OCI-LY1 (cell line): Measurements from ENCODE around the gene CHAT.

Experiments
- H2AFZ ChIP-seq: fragments of 200-600 bp; sonication (generic), shearing (Covaris generic); 2 replicates; pipeline ENCODE4 v1.6.0; 2014; ENCODE audit warnings: antibody characterized with exemption, mild to moderate bottlenecking, low read length
- H3F3A ChIP-seq: fragments of 200-600 bp; sonication (generic), shearing (Covaris generic); 2 replicates; pipeline ENCODE4 v1.6.0; 2014; ENCODE audit warnings: mild to moderate bottlenecking, antibody characterized with exemption, low read length, moderate library complexity; ENCODE audit not compliant: insufficient read depth
- H3K27ac ChIP-seq: fragments of 200-600 bp; sonication (generic); 2 replicates; pipeline ENCODE4 v1.5.1; 2014; ENCODE audit warnings: low read length, mixed run types, mild to moderate bottlenecking, low read depth; ENCODE audit not compliant: poor library complexity, severe bottlenecking
- H3K27me3 ChIP-seq: fragments of 200-600 bp; sonication (generic); 2 replicates; pipeline ENCODE4 v1.6.0; 2014; ENCODE audit warnings: antibody characterized with exemption, mild to moderate bottlenecking, low read length, moderate library complexity; ENCODE audit not compliant: insufficient read depth
- H3K36me3 ChIP-seq: fragments of 200-600 bp; sonication (generic); 2 replicates; pipeline ENCODE4 v1.6.1; 2014; ENCODE audit warnings: mild to moderate bottlenecking, antibody characterized with exemption, low read length, moderate library complexity, mixed read lengths; ENCODE audit not compliant: insufficient read depth
- H3K4me1 ChIP-seq: fragments of 200-600 bp; sonication (generic); 2 replicates; pipeline ENCODE4 v1.5.1; 2014; ENCODE audit warnings: mild to moderate bottlenecking, low read length, moderate library complexity; ENCODE audit not compliant: insufficient read depth, severe bottlenecking
- H3K4me2 ChIP-seq: fragments of 200-600 bp; sonication (generic), shearing (Covaris generic); 2 replicates; pipeline ENCODE4 v1.6.1; 2014; ENCODE audit warnings: low read length
- H3K4me3 ChIP-seq: fragments of 200-600 bp; sonication (generic); 2 replicates; pipeline ENCODE4 v1.5.1; 2014; ENCODE audit warnings: low read length, low read depth, mild to moderate bottlenecking, mixed read lengths; ENCODE audit not compliant: poor library complexity, severe bottlenecking
- H3K79me2 ChIP-seq: fragments of 200-600 bp; shearing (Covaris generic); 2 replicates; pipeline ENCODE4 v1.6.1; 2016; ENCODE audit warnings: mixed run types, low read length, mixed read lengths; ENCODE audit not compliant: insufficient read depth
- H3K9ac ChIP-seq: fragments of 200-600 bp; sonication (generic), shearing (Covaris generic); 2 replicates; pipeline ENCODE4 v1.6.1; 2014; ENCODE audit warnings: mild to moderate bottlenecking, low read length, mixed read lengths
- H3K9me2 ChIP-seq: fragments of 200-600 bp; sonication (generic), shearing (Covaris generic); 2 replicates; pipeline ENCODE4 v1.6.1; 2014; ENCODE audit warnings: low read depth, mild to moderate bottlenecking, low read length, mixed read lengths
- H3K9me3 ChIP-seq: fragments of 200-600 bp; shearing (Covaris generic); 2 replicates; pipeline ENCODE4 v1.6.1; 2014; ENCODE audit warnings: low read length, mixed read lengths
- H4K20me1 ChIP-seq: fragments of 200-600 bp; sonication (generic), shearing (Covaris generic); 2 replicates; pipeline ENCODE4 v1.6.0; 2016; ENCODE audit warnings: mild to moderate bottlenecking, low read length; ENCODE audit not compliant: insufficient read depth
- EZH2 ChIP-seq: fragments of 200-600 bp; sonication (generic), shearing (Covaris generic); IDR thresholded peaks from 2 replicates; pipeline ENCODE4 v1.8.0; 2017; ENCODE audit warnings: borderline replicate concordance, mixed run types, mild to moderate bottlenecking, antibody characterized with exemption, low read length, moderate library complexity, mixed read lengths
- TF ChIP-seq, protein P1 (sequence below): fragments of 200-600 bp; sonication (generic), shearing (Covaris generic); IDR thresholded peaks from 2 replicates; pipeline ENCODE4 v1.5.1; 2017; ENCODE audit warnings: mild to moderate bottlenecking, antibody characterized with exemption, low read length, moderate library complexity, mixed read lengths

CHAT gene

DNA sequence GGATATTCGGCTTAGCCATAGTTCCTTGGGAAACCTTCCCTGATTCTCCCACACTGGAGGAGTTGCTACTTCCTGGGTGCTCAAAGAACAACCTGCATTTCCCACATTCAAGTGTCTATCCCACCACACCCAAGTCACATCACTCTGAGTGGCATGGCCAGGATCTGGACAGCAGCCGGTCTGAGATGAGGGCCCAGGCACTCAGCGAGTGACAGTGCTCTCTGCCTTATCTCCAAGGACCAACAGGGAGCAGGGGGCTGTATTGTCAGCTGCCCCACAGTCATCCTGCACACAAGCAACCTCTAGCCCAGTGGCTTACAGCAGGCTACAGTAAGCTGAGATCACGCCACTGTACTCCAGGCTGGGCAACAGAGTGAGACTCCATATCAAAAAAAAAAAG lies 19.8 kb upstream of the CHAT start:
- no peak overlapping the region for H3K27ac ChIP-seq
- no peak overlapping the region for H3K4me2 ChIP-seq
- no peak overlapping the region for H3K9ac ChIP-seq
- H3K4me1 ChIP-seq = no peaks in the 10 kb centered on the region
- no peaks in the 10 kb centered on the region for H3F3A ChIP-seq
- no peaks in the 10 kb centered on the region for H4K20me1 ChIP-seq
- H3K27me3 ChIP-seq = no peaks in the 10 kb centered on the region; the same call in 1 of the 2 replicates
- no peaks in the 10 kb centered on the region for H3K79me2 ChIP-seq
- H3K9me2 ChIP-seq = no peaks in the 10 kb centered on the region
- H3K36me3 ChIP-seq = no peaks in the 10 kb centered on the region
- no peaks in the 10 kb centered on the region for H3K9me3 ChIP-seq
- H2AFZ ChIP-seq = no peak overlapping the region
- TF ChIP-seq, protein P1, sequence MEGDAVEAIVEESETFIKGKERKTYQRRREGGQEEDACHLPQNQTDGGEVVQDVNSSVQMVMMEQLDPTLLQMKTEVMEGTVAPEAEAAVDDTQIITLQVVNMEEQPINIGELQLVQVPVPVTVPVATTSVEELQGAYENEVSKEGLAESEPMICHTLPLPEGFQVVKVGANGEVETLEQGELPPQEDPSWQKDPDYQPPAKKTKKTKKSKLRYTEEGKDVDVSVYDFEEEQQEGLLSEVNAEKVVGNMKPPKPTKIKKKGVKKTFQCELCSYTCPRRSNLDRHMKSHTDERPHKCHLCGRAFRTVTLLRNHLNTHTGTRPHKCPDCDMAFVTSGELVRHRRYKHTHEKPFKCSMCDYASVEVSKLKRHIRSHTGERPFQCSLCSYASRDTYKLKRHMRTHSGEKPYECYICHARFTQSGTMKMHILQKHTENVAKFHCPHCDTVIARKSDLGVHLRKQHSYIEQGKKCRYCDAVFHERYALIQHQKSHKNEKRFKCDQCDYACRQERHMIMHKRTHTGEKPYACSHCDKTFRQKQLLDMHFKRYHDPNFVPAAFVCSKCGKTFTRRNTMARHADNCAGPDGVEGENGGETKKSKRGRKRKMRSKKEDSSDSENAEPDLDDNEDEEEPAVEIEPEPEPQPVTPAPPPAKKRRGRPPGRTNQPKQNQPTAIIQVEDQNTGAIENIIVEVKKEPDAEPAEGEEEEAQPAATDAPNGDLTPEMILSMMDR = no peak
- no peak for TF ChIP-seq EZH2
- H3K4me3 ChIP-seq = no peak overlapping the region

DNA sequence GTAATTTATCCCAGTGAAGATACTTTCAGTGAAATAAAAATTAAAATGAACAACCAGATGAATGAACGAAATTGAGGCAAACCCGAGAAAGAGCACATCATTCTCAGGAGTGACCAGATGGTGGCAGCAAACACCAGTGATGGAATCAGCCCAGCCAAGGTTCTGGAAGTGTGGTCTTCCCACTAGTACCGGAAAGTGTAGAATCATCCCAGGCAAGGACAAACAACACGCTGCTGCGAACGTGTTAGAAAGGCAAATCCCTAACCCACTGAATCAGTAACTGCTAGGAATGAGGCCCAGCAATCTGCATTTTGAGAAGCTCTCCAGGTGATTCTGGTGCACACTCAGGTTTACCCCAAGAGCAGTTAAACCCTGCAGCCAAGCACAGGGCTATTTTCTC lies 19.2 kb upstream of the CHAT start:
- no peak overlapping the region for H3K4me3 ChIP-seq
- no peak overlapping the region for H3K4me2 ChIP-seq
- H3F3A ChIP-seq = no peaks in the 10 kb centered on the region
- no peaks in the 10 kb centered on the region; the same call in 1 of the 2 replicates for H3K27me3 ChIP-seq
- H3K9ac ChIP-seq = no peak overlapping the region
- H2AFZ ChIP-seq = no peak overlapping the region
- no peaks in the 10 kb centered on the region for H3K9me2 ChIP-seq
- H3K79me2 ChIP-seq = no peaks in the 10 kb centered on the region
- no peaks in the 10 kb centered on the region for H3K4me1 ChIP-seq
- no peak overlapping the region for H3K27ac ChIP-seq
- no peaks in the 10 kb centered on the region for H4K20me1 ChIP-seq
- no peaks in the 10 kb centered on the region for H3K36me3 ChIP-seq
- no peaks in the 10 kb centered on the region for H3K9me3 ChIP-seq
- TF ChIP-seq EZH2 = no peak
- TF ChIP-seq, protein P1 = peak; percentile 90

DNA sequence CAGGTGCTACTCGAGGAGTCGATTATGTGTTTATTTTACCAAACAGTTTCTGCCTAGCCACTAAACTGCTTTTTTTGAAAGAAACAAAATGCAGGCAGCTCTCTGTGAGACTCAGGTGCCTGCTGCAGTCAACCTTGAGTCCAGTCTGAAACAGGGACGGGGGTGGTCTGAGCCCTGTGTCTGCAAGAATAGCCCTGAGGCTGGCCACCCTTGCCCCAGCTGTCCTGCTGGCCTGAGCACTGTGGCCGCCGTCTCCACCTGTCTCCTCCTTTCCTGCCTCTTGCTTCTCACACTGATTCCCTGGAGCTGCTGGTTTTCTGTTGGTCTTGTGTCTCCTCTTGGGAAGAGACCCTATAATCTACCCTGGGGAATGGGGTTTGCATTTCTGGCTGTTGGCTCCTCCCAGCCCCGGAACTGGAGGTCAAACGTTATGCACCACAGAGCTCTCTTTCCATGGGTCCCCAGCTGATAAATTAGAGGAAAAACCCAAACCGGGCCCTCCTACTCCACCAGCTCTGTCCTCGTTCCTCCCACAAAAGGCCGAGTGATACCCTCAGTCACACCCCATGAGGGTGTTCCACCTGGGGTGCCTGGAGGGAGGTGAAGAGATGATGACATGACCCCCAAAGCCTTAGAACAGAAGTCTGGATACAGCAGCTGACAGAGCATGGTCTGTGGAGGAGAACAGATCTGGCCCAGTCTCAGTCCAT lies 18.7 kb upstream of the CHAT start:
- no peak for TF ChIP-seq EZH2
- TF ChIP-seq, protein P1 = no peak
- Histone ChIP-seq H3K9me2 (no peaks in the 10 kb centered on the region), H4K20me1 (no peaks in the 10 kb centered on the region), H3K4me3 (no peak overlapping the region), H2AFZ (no peak overlapping the region), H3K36me3 (no peaks in the 10 kb centered on the region), H3K27ac (no peak overlapping the region), H3K9ac (no peak overlapping the region), H3K4me1 (no peaks in the 10 kb centered on the region), H3K4me2 (no peak overlapping the region), H3K9me3 (no peaks in the 10 kb centered on the region), H3K27me3 (no peaks in the 10 kb centered on the region; the same call in 1 of the 2 replicates), H3F3A (no peaks in the 10 kb centered on the region), H3K79me2 (no peaks in the 10 kb centered on the region)
